K562 (cell line): ENCODE results near the gene USH1G. TPM values are rescaled to one million over a fixed set of nuclear protein-coding genes. Genes with fewer than 3 reads are reported as not detected.

ENCODE experiments used
- ATAC-seq: fragments of 200-7000 bp; cut with Tn5 transposase; 3 replicates; pipeline ENCODE4 v1.9.1; 2020; ENCODE audit warnings: moderate library complexity
- Bru-seq: library from RNA; stranded (reverse); fragments of 400-500 nt; gene quantifications from one replicate; lab custom pipeline; 2021; lab: Mats Ljungman, UMichigan
- BruChase-seq, 2 experiments: library from RNA; stranded (reverse); fragments of 400-500 nt; gene quantifications; one replicate each; lab custom pipeline; 2021; lab: Mats Ljungman, UMichigan
- BruUV-seq: library from RNA; stranded (reverse); fragments of 400-500 nt; replicated peaks from 2 replicates; lab custom pipeline; 2021; lab: Mats Ljungman, UMichigan
- CTCF ChIA-PET: fragments of 300-600 bp; formaldehyde crosslinking; extraction: SDS; loops from one replicate; lab custom pipeline; 2021; ENCODE audit warnings: low intra/inter-chr PET ratio; lab: Yijun Ruan, JAX
- POLR2A ChIA-PET: fragments of 300-600, 350-650 bp; sonication (Branson Sonifier 250); formaldehyde crosslinking; extraction: SDS; loops from one replicate; lab custom pipeline; 2021; ENCODE audit warnings: antibody characterized with exemption, inconsistent platforms; lab: Yijun Ruan, JAX
- DNase-seq, 4 experiments: peaks; one replicate each; pipeline versions ENCODE4 v3.0.0 to v3.0.0-alpha.2; 2011 to 2018; ENCODE audit warnings: low spot score in 3 of 4, mixed read lengths in 3 of 4; ENCODE audit errors: extremely low read depth in 1 of 4
- FAIRE-seq: peaks from 2 replicates; lab custom pipeline; 2011; peaks lifted over from hg19 to GRCh38; lab: Jason Lieb, UNC
- H2AFZ ChIP-seq: 2 replicates; pipeline ENCODE4 v1.6.0; 2011; ENCODE audit warnings: low read depth, low read length, control low read depth, inconsistent platforms
- H3K27ac ChIP-seq: fragments of 200-600 bp; 3 replicates; pipeline ENCODE4 v1.8.0; 2011; ENCODE audit warnings: low read depth, mild to moderate bottlenecking, control low read depth, inconsistent platforms, low read length, moderate library complexity, mixed read lengths; ENCODE audit errors: extremely low read depth
- H3K27me3 ChIP-seq, 2 experiments: fragments of 300-600 bp in 1 of 2; 2 replicates in 1 of 2; 3 replicates in 1 of 2; pipeline versions ENCODE4 v1.6.0 to v1.8.0; 2011; ENCODE audit warnings: inconsistent platforms in 2 of 2, low read length in 2 of 2, mild to moderate bottlenecking in 1 of 2, mixed read lengths in 1 of 2, moderate library complexity in 1 of 2; ENCODE audit not compliant: control insufficient read depth in 2 of 2, insufficient read depth in 2 of 2
- H3K36me3 ChIP-seq: fragments of 300-600 bp; 3 replicates; pipeline ENCODE4 v1.8.0; 2011; ENCODE audit warnings: mild to moderate bottlenecking, low read length, inconsistent platforms; ENCODE audit not compliant: control insufficient read depth, insufficient read depth
- H3K4me1 ChIP-seq, 2 experiments: fragments of 200-600 bp in 1 of 2; replicated peaks in 1 of 2; 2 replicates in 1 of 2; 3 replicates in 1 of 2; pipeline versions ENCODE4 v1.5.1 to v1.8.0; 2011; ENCODE audit warnings: inconsistent platforms in 2 of 2, low read length in 2 of 2, mild to moderate bottlenecking in 1 of 2, mixed read lengths in 1 of 2, moderate library complexity in 1 of 2; ENCODE audit not compliant: control insufficient read depth in 2 of 2, insufficient read depth in 2 of 2
- H3K4me2 ChIP-seq: 2 replicates; pipeline ENCODE4 v1.6.1; 2011; ENCODE audit warnings: low read length, control low read depth, inconsistent platforms, mixed read lengths; ENCODE audit not compliant: insufficient read depth
- H3K4me3 ChIP-seq: fragments of 200-600 bp; sonication (generic), shearing (Covaris generic); 2 replicates; pipeline ENCODE4 v1.5.1; 2016; ENCODE audit warnings: control low read depth, inconsistent platforms
- H3K79me2 ChIP-seq: fragments of 200-600 bp; 3 replicates; pipeline ENCODE4 v1.8.0; 2011; ENCODE audit warnings: low read length, inconsistent platforms; ENCODE audit not compliant: control insufficient read depth, insufficient read depth
- H3K9ac ChIP-seq, 2 experiments: 2 replicates each; pipeline versions ENCODE4 v1.6.0 to v1.6.1; 2011; ENCODE audit warnings: low read depth in 2 of 2, low read length in 2 of 2, control low read depth in 1 of 2, inconsistent platforms in 1 of 2, mild to moderate bottlenecking in 1 of 2, mixed read lengths in 1 of 2; ENCODE audit not compliant: insufficient read depth in 1 of 2
- H3K9me1 ChIP-seq: one replicate; pipeline ENCODE4 v1.6.0; 2011; ENCODE audit warnings: inconsistent platforms, mild to moderate bottlenecking, low read length, moderate library complexity; ENCODE audit not compliant: control insufficient read depth, insufficient read depth
- H3K9me3 ChIP-seq: replicated peaks from 2 replicates; pipeline ENCODE4 v1.5.1; 2011; ENCODE audit warnings: low read depth, low read length, inconsistent platforms; ENCODE audit not compliant: control insufficient read depth, insufficient read depth
- H4K20me1 ChIP-seq: replicated peaks from 2 replicates; pipeline ENCODE4 v1.6.1; 2011; ENCODE audit warnings: low read length, inconsistent platforms, mixed read lengths; ENCODE audit not compliant: control insufficient read depth, insufficient read depth
- ARID1B ChIP-seq: fragments of 450-650 bp; IDR thresholded peaks from 2 replicates; pipeline ENCODE4 v1.6.1; 2016; ENCODE audit warnings: antibody characterized with exemption, mild to moderate bottlenecking, inconsistent platforms
- DMBX1 ChIP-seq: fragments of 250-450 bp; sonication (Bioruptor Pico); IDR thresholded peaks from 2 replicates; pipeline ENCODE4 v1.8.0; 2022; ENCODE audit warnings: inconsistent platforms, mild to moderate bottlenecking, moderate library complexity, borderline replicate concordance
- EGR1 ChIP-seq: fragments of 450-650 bp; conservative IDR thresholded peaks from 2 replicates; pipeline ENCODE4 v1.6.1; 2017; ENCODE audit warnings: mild to moderate bottlenecking
- FOXM1 ChIP-seq, 2 experiments: fragments of 450-650 bp in 1 of 2; sonication (generic) in 1 of 2; formaldehyde crosslinking in 1 of 2; IDR thresholded peaks; 2 replicates each; pipeline versions ENCODE4 v1.6.1 to v1.9.0; 2017 to 2022; ENCODE audit warnings: low read depth in 2 of 2, mild to moderate bottlenecking in 2 of 2, missing genetic modification reagents in 1 of 2, moderate library complexity in 1 of 2
- GABPB1 ChIP-seq: sonication (generic); formaldehyde crosslinking; IDR thresholded peaks from 2 replicates; pipeline ENCODE4 v1.8.0; 2022; ENCODE audit warnings: mild to moderate bottlenecking, missing genetic modification reagents
- GATAD2A ChIP-seq: fragments of 450-650 bp; IDR thresholded peaks from 2 replicates; pipeline ENCODE4 v1.6.1; 2017
- GTF2E2 ChIP-seq: fragments of 200-800 bp; sonication (Bioruptor generic); IDR thresholded peaks from 2 replicates; pipeline ENCODE4 v1.6.1; 2016; ENCODE audit warnings: missing genetic modification characterization, missing compliant biosample characterization
- MAZ ChIP-seq, 2 experiments: fragments of 450-650 bp in 1 of 2; sonication (generic) in 1 of 2; formaldehyde crosslinking; IDR thresholded peaks in 1 of 2; conservative IDR thresholded peaks in 1 of 2; 2 replicates each; pipeline versions ENCODE4 v1.4.0 to v1.5.0; 2020; ENCODE audit warnings: mild to moderate bottlenecking in 1 of 2, missing genetic modification reagents in 1 of 2
- MCM2 ChIP-seq: fragments of 450-650 bp; IDR thresholded peaks from 2 replicates; pipeline ENCODE4 v1.6.1; 2017; ENCODE audit warnings: low read depth, mild to moderate bottlenecking
- MTF1 ChIP-seq: fragments of 250-450 bp; sonication (Bioruptor Pico); IDR thresholded peaks from 2 replicates; pipeline ENCODE4 v1.9.0; 2021; ENCODE audit warnings: moderate library complexity, mild to moderate bottlenecking, inconsistent platforms, borderline replicate concordance
- ZNF217 ChIP-seq: sonication (generic); formaldehyde crosslinking; IDR thresholded peaks from 2 replicates; pipeline ENCODE4 v1.8.0; 2022; ENCODE audit warnings: mild to moderate bottlenecking, missing genetic modification reagents
- ZNF239 ChIP-seq: fragments of 250-450 bp; sonication (Bioruptor Pico); IDR thresholded peaks from 2 replicates; pipeline ENCODE4 v1.4.0; 2020; ENCODE audit warnings: mild to moderate bottlenecking
- ZNF24 ChIP-seq: fragments of 450-650 bp; IDR thresholded peaks from 2 replicates; pipeline ENCODE4 v1.6.1; 2016
- ZNF354B ChIP-seq: fragments of 250-450 bp; sonication (Bioruptor Pico); IDR thresholded peaks from 2 replicates; pipeline ENCODE4 v1.4.0; 2020
- WGBS: fragments of 100-300 bp; shearing (Covaris generic); methylation state at CpG from one replicate; pipeline ENCODE4 v1.1.6; 2016; ENCODE audit warnings: low coverage, mixed read lengths; ENCODE audit not compliant: insufficient coverage; ENCODE audit errors: missing lambda C conversion rate; 5-methylcytosine and 5-hydroxymethylcytosine counted together
- in situ Hi-C: fragments of 300-500 bp; cut with MboI; formaldehyde crosslinking; loops from 4 replicates; pipeline ENCODE4 v1.15.0; 2018; ENCODE audit warnings: inconsistent platforms, mixed read lengths
- intact Hi-C: fragments of 100-400 bp; cut with micrococcal nuclease; formaldehyde crosslinking; loops from 2 replicates; pipeline ENCODE4 v1.14.2; 2022
- long read RNA-seq, 3 experiments: library from polyadenylated mRNA in 2 of 3; library from RNA in 1 of 3; unstranded in 2 of 3; stranded (forward) in 1 of 3; transcript quantifications; one replicate each; pipeline ENCODE4 v2.0.0, GENCODE V29; 2019 to 2022
- polyA minus RNA-seq, 3 experiments: library from RNA; depleted of rRNA, polyadenylated mRNA; stranded (reverse); fragments of >200 nt; gene quantifications; 2 replicates each; pipeline ENCODE4 v1.2.3, GENCODE V29; 2011
- polyA plus RNA-seq, 8 experiments: library from polyadenylated mRNA; depleted of rRNA in 4 of 8; stranded (reverse) in 5 of 8; unstranded in 3 of 8; fragments of >200 nt; fragmentation: Nextera tagmentation in 2 of 8; fragmentation: Illumina TruSeq in 1 of 8; extraction: Ambion mirVana in 2 of 8; extraction: Trizol in 1 of 8; gene quantifications; 2 replicates each; pipeline versions ENCODE4 v1.2.1 to v1.2.3, GENCODE V29; 2011 to 2014; ENCODE audit warnings: inconsistent platforms in 1 of 8, missing spikeins in 1 of 8
- total RNA-seq, 7 experiments: library from RNA; depleted of rRNA in 6 of 7; stranded (reverse); fragments of >200 nt in 6 of 7; fragmentation: Illumina TruSeq in 2 of 7; extraction: Trizol in 2 of 7; gene quantifications; 2 replicates each; pipeline versions ENCODE4 v1.2.1 to v1.2.3, GENCODE V29; 2011 to 2021; ENCODE audit warnings: low replicate concordance in 1 of 7

Gene USH1G
- total RNA-seq (2011; cell fraction: chromatin; rRNA removed; ENCODE audit: low replicate concordance) = 2.8 and 9.8 TPM in 2 replicates
- 7.1 and 8.3 TPM in 2 replicates for total RNA-seq (2011; cell fraction: nucleolus; rRNA removed)
- total RNA-seq (2011; cell fraction: nucleoplasm; rRNA removed) = 4.5 and 5.5 TPM in 2 replicates
- total RNA-seq (2014; rRNA removed) (0.64 and 1.2 TPM in 2 replicates), total RNA-seq (2014; rRNA removed; fragmentation: Illumina TruSeq; extraction: Trizol) (0.16 and 0.22 TPM in 2 replicates), total RNA-seq (2015; rRNA removed; fragmentation: Illumina TruSeq; extraction: Trizol) (0.43 and 0.53 TPM in 2 replicates), total RNA-seq (2021) (1.00 and 1.4 TPM in 2 replicates), polyA plus RNA-seq (2011; rRNA removed) (0.57 and 0.77 TPM in 2 replicates), polyA plus RNA-seq (2014; fragmentation: Illumina TruSeq; extraction: Trizol) (0.42 and 0.71 TPM in 2 replicates), polyA plus RNA-seq (2014; fragmentation: Nextera tagmentation; extraction: Ambion mirVana) (not detected), polyA plus RNA-seq (2014; rRNA removed) (0.57 and 0.69 TPM in 2 replicates), polyA minus RNA-seq (2011; rRNA and poly(A)+ RNA removed) (4.8 and 11.0 TPM in 2 replicates), Bru-seq, nascent RNA (percentile 41 among the genes with signal in this experiment), BruChase-seq, experiment 1, labeled RNA remaining after a 2-hour chase (percentile 32 among the genes with signal in this experiment), BruChase-seq, experiment 2, labeled RNA remaining after a 6-hour chase (percentile 30 among the genes with signal in this experiment)
- polyA plus RNA-seq (2011; cell fraction: cytosol; rRNA removed) = 0.65 and 1.9 TPM in 2 replicates
- 1.2 and 2.7 TPM in 2 replicates for polyA plus RNA-seq (2011; cell fraction: nucleus; rRNA removed)
- 1.5 and 2.1 TPM in 2 replicates for polyA plus RNA-seq (2012)
- polyA minus RNA-seq (2011; cell fraction: cytosol; rRNA and poly(A)+ RNA removed) = 0.82 and 1.6 TPM in 2 replicates
- polyA minus RNA-seq (2011; cell fraction: nucleus; rRNA and poly(A)+ RNA removed) = 4.0 and 5.0 TPM in 2 replicates
- long read RNA-seq, experiment 1, partial matches to known transcripts = 1 of 2 reads
- long read RNA-seq, experiment 1, other reads (novel, unspliced or antisense) = 0 of 2 reads
- long read RNA-seq, experiment 2, partial matches to known transcripts = 2 of 3 reads
- long read RNA-seq, experiment 2, other reads (novel, unspliced or antisense) = 0 of 3 reads
- long read RNA-seq, experiment 3 = 0 reads

GRCh38 chr17:74922694-74923537 lies at the start of gene USH1G:
Gene USH1G, minus strand, starts transcription at chr17:74923255. Its CDS starts 182 bp downstream, at chr17:74923073.
- peak within 1 kb of the TSS; percentile 53 for H3K4me3 ChIP-seq
- WGBS = 9% methylated on average over 40 of the region's 57 CpGs
- 0 out of 2 replicates have a peak, but pooled peaks have one; percentile 36 for TF ChIP-seq FOXM1 (IDR thresholded peaks at IDR 0.05; ENCODE audit: low read depth)
- no peak for TF ChIP-seq FOXM1 (CRISPR knock-in tag; IDR thresholded peaks at IDR 0.05; ENCODE audit: low read depth)
- TF ChIP-seq GATAD2A = no peak
- no peak for TF ChIP-seq GTF2E2 (tag)
- no peak for TF ChIP-seq ZNF217
- TF ChIP-seq EGR1 = peak; percentile 70
- TF ChIP-seq ZNF24 = no peak
- TF ChIP-seq GABPB1 (CRISPR knock-in tag) = no peak
- no peak for TF ChIP-seq ARID1B
- no peak for TF ChIP-seq MCM2
- no peak for TF ChIP-seq ZNF354B (CRISPR knock-in tag)
- TF ChIP-seq MTF1 = no peak
- no peak for TF ChIP-seq ZNF239 (CRISPR knock-in tag)
- no peak for TF ChIP-seq DMBX1 (CRISPR knock-in tag)
- TF ChIP-seq MAZ (CRISPR knock-in tag; conservative IDR thresholded peaks at IDR 0.05 in 1 of 2, IDR thresholded peaks at IDR 0.05 in 1 of 2) = peak in 1 of 2 experiments; percentile 66; a peak in 3 of 4 replicates

More at GRCh38 chr17:74922694-74923537, at the start of gene USH1G:
- peak within 1 kb of the TSS; percentile 66; the same call in 2 of the 3 replicates for H3K27ac ChIP-seq
- intact Hi-C loops (loop anchor here (1.0 to 10.0 kb wide), 2 partner anchors 35 to 82 kb away; no protein-coding TSS in a partner anchor), in situ Hi-C loops (loop anchor here (5.0 kb wide), 1 partner anchor 34 kb away; no protein-coding TSS in a partner anchor)
- no peaks in the 10 kb centered on the region for H3K9me3 ChIP-seq
- peak within 1 kb of the TSS; percentile 76 for H3K4me2 ChIP-seq
- H3K36me3 ChIP-seq = no peaks in the 10 kb centered on the region
- peak within 1 kb of the TSS; percentile 100 for H2AFZ ChIP-seq
- no peaks in the 10 kb centered on the region for H3K79me2 ChIP-seq
- ChIA-PET CTCF (interaction anchor here (0.9 to 5.8 kb wide), 2 partner anchors 30 to 37 kb away, joined by 3 to 86 read pairs; no protein-coding TSS in a partner anchor), POLR2A (interaction anchor here (0.6 to 1.7 kb wide), 5 partner anchors 9 to 348 kb away, joined by 3 to 7 read pairs (median 5); partner anchors contain the start of gene MIF4GD)
- BruUV-seq = no TSS peak
- FAIRE-seq (no peak), DNase-seq (peak; percentile 66 to 91 (median 89)), ATAC-seq (peak; percentile 80)
- H3K27me3 ChIP-seq = peaks cover 9 to 30% of the 10 kb centered on the region in 2 experiments; a peak in 4 of 5 replicates
- peaks cover 18 to 55% of the 10 kb centered on the region in 2 experiments for H3K4me1 ChIP-seq
- H3K9me1 ChIP-seq = no peaks in the 10 kb centered on the region
- peak within 1 kb of the TSS; percentile 57 to 90; a peak in 3 of 4 replicates for H3K9ac ChIP-seq
- no peaks in the 10 kb centered on the region for H4K20me1 ChIP-seq
